ENCODE measurements around the gene BOD1L1. TPM values are rescaled to one million over a fixed set of nuclear protein-coding genes. Genes with fewer than 3 reads are reported as not detected.

Gene BOD1L1
- total and polyA plus RNA-seq, 2 of the 8 experiments (the other 6 are each of a cell fraction or from before 2014, with no cell fraction given) = 6.8 to 39.3 TPM

GRCh38 chr4:13528821-13529127 lies 98.8 kb downstream of the BOD1L1 start:
- FAIRE-seq (no peak), DNase-seq (ENCODE audit: low read depth in 1 of 2, low spot score in 2 of 2) (no peak)
- H2BK20ac ChIP-seq (ENCODE audit: low read length) = 0 out of 2 replicates have a peak overlapping the region, but pooled peaks have one; percentile 55
- ChIA-PET CTCF (ENCODE audit: partially characterized antibody) (interaction anchor here (2.0 to 13.6 kb wide), 2 partner anchors 8 to 13 kb away, joined by 9 to 132 read pairs; partner anchors contain the start of gene NKX3-2), POLR2A (ENCODE audit: partially characterized antibody) (interaction anchor here (4.2 to 5.6 kb wide), 2 partner anchors 13 to 14 kb away, joined by 24 to 37 read pairs; partner anchors contain the start of gene NKX3-2)
- H3K27me3 ChIP-seq (replicated peaks in 1 of 4; ENCODE audit: control insufficient read depth in 3 of 4, extremely low read depth in 1 of 4, insufficient read depth in 3 of 4, low read length in 3 of 4) = peaks cover 90 to 100% (median 98%) of the 10 kb centered on the region in 4 experiments
- no peak overlapping the region for H3K56ac ChIP-seq (replicated peaks; ENCODE audit: insufficient read length, low read depth, low read length)
- H4K91ac ChIP-seq (replicated peaks; ENCODE audit: insufficient read length, low read length) = no peak overlapping the region
- peaks cover 4% of the 10 kb centered on the region for H3K23me2 ChIP-seq (ENCODE audit: low read depth, low read length)
- no peak overlapping the region for H2AK5ac ChIP-seq (ENCODE audit: low read depth, low read length)
- no peak overlapping the region for H3K27ac ChIP-seq (ENCODE audit: low read depth, low read length)
- no peak overlapping the region for H3K23ac ChIP-seq (ENCODE audit: insufficient read length)
- H3K4ac ChIP-seq (replicated peaks; ENCODE audit: insufficient read length, low read depth, low read length) = no peak overlapping the region
- WGBS, 2 experiments (ENCODE audit: extremely low coverage in 1 of 2, insufficient coverage in 1 of 2, insufficient read length in 1 of 2, insufficient replicate concordance in 2 of 2, low coverage in 1 of 2, low lambda C conversion rate in 2 of 2, missing lambda C conversion rate in 1 of 2) = 5% methylated on average over 5 of the region's 5 CpGs; no CpG with 5 or more reads in 1 of the 2 experiments
- H3K79me1 ChIP-seq (ENCODE audit: low read depth, low read length) = no peaks in the 10 kb centered on the region
- H3K4me2 ChIP-seq (ENCODE audit: insufficient read depth in 1 of 2, low read depth in 2 of 2, low read length in 2 of 2) = peak overlapping the region; percentile 50 to 78
- no peaks in the 10 kb centered on the region for H3K79me2 ChIP-seq (ENCODE audit: control insufficient read depth in 1 of 2, insufficient read depth in 2 of 2, low read length in 2 of 2)
- H2AFZ ChIP-seq (ENCODE audit: low read length) = no peak overlapping the region
- H2BK15ac ChIP-seq (ENCODE audit: low read length) = no peak overlapping the region
- no peak overlapping the region for H4K5ac ChIP-seq (ENCODE audit: insufficient read length, low read depth, low read length)
- H2BK5ac ChIP-seq (ENCODE audit: low read depth, low read length) = no peak overlapping the region
- H3K36me3 ChIP-seq (ENCODE audit: control insufficient read depth in 2 of 4, insufficient read depth in 4 of 4, low read length in 3 of 4) = peaks cover 0 to 8% (median 2%) of the 10 kb centered on the region in 4 experiments; a peak in 2 of 8 replicates
- H4K8ac ChIP-seq (ENCODE audit: extremely low read depth, insufficient read depth, low read length) = no peak overlapping the region
- H2BK12ac ChIP-seq (ENCODE audit: low read depth, low read length) = peak overlapping the region; percentile 94
- H3K4me3 ChIP-seq (ENCODE audit: extremely low read depth in 1 of 4, insufficient read depth in 2 of 4, low read depth in 3 of 4, low read length in 4 of 4) = peak overlapping the region in 1 of 4 experiments; percentile 39; a peak in 3 of 8 replicates
- peaks cover 9 to 15% of the 10 kb centered on the region in 2 experiments for H4K20me1 ChIP-seq (replicated peaks in 1 of 2; ENCODE audit: control insufficient read depth in 1 of 2, insufficient read depth in 2 of 2, low read length in 2 of 2)
- no peak overlapping the region for H3K18ac ChIP-seq (ENCODE audit: extremely low read depth, low read length)
- H3K14ac ChIP-seq (ENCODE audit: insufficient read length) = no peak overlapping the region
- peak overlapping the region; percentile 36 for H2BK120ac ChIP-seq (replicated peaks; ENCODE audit: low read depth, low read length)
- peaks cover 8 to 12% of the 10 kb centered on the region in 2 experiments for H3K9me3 ChIP-seq (ENCODE audit: insufficient read depth in 2 of 2, low read depth in 1 of 2, low read length in 1 of 2)
- no peak overlapping the region for H3K9ac ChIP-seq (replicated peaks in 1 of 4; ENCODE audit: extremely low read depth in 1 of 4, low read depth in 3 of 4, low read length in 3 of 4)
- H3K4me1 ChIP-seq (replicated peaks in 1 of 4; ENCODE audit: control insufficient read depth in 3 of 4, insufficient read depth in 4 of 4, low read length in 3 of 4) = peaks cover 13 to 48% (median 25%) of the 10 kb centered on the region in 4 experiments
- TF ChIP-seq RFX5 (IDR thresholded peaks at IDR 0.05; ENCODE audit: borderline replicate concordance, low read depth, low read length) (no peak), JUND (IDR thresholded peaks at IDR 0.05; ENCODE audit: low read length) (no peak), NRF1 (IDR thresholded peaks at IDR 0.05; ENCODE audit: low read depth, low read length) (no peak), CHD2 (IDR thresholded peaks at IDR 0.05; ENCODE audit: low read length) (no peak), SIN3A (conservative IDR thresholded peaks at IDR 0.05 in 1 of 2, IDR thresholded peaks at IDR 0.05 in 1 of 2; ENCODE audit: low read depth in 1 of 2, low read length in 2 of 2) (no peak), SP1 (IDR thresholded peaks at IDR 0.05; ENCODE audit: low read depth, low read length) (no peak), RBBP5 (IDR thresholded peaks at IDR 0.05; ENCODE audit: borderline replicate concordance, low read depth, low read length) (no peak), KDM4A (IDR thresholded peaks at IDR 0.05; ENCODE audit: low read depth, low read length, severe bottlenecking) (no peak), CEBPB (IDR thresholded peaks at IDR 0.05; ENCODE audit: low read depth, low read length) (no peak), SP4 (IDR thresholded peaks at IDR 0.05; ENCODE audit: low read length) (no peak), FOSL1 (IDR thresholded peaks at IDR 0.05; ENCODE audit: insufficient read depth, low read depth, low read length) (no peak)
- TF ChIP-seq, protein P1, sequence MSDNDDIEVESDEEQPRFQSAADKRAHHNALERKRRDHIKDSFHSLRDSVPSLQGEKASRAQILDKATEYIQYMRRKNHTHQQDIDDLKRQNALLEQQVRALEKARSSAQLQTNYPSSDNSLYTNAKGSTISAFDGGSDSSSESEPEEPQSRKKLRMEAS (IDR thresholded peaks at IDR 0.05) = no peak
- TF ChIP-seq, protein P2, sequence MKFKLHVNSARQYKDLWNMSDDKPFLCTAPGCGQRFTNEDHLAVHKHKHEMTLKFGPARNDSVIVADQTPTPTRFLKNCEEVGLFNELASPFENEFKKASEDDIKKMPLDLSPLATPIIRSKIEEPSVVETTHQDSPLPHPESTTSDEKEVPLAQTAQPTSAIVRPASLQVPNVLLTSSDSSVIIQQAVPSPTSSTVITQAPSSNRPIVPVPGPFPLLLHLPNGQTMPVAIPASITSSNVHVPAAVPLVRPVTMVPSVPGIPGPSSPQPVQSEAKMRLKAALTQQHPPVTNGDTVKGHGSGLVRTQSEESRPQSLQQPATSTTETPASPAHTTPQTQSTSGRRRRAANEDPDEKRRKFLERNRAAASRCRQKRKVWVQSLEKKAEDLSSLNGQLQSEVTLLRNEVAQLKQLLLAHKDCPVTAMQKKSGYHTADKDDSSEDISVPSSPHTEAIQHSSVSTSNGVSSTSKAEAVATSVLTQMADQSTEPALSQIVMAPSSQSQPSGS (IDR thresholded peaks at IDR 0.05; ENCODE audit: low read length) = no peak

Data from H1 (cell line).